GM23338 (cell line): ENCODE results near the gene HLA-DQB1. TPM values are rescaled to one million over a fixed set of nuclear protein-coding genes. Genes with fewer than 3 reads are reported as not detected.
A peak's percentile ranks its signal among the peaks of the same experiment; 100 is the strongest.

Experiments used
- ATAC-seq: fragments of 200-7000 bp; cut with Tn5 transposase; 3 replicates; pipeline ENCODE4 v1.9.1; 2020
- DNase-seq: peaks from one replicate; pipeline ENCODE4 v3.0.0-alpha.2; 2015; ENCODE audit warnings: low spot score
- H2AFZ ChIP-seq: fragments of 200-600 bp; sonication (generic); 2 replicates; pipeline ENCODE4 v1.8.0; 2016; ENCODE audit warnings: antibody characterized with exemption, mild to moderate bottlenecking, moderate library complexity
- H3F3A ChIP-seq: fragments of 200-600 bp; sonication (generic); replicated peaks from 2 replicates; pipeline ENCODE4 v1.8.0; 2017; ENCODE audit warnings: antibody characterized with exemption, mixed run types, low read depth
- H3K27ac ChIP-seq: fragments of 200-600 bp; sonication (generic); 2 replicates; pipeline ENCODE4 v1.6.1; 2016; ENCODE audit warnings: low read depth
- H3K27me3 ChIP-seq: fragments of 200-600 bp; sonication (generic); 2 replicates; pipeline ENCODE4 v1.8.0; 2016; ENCODE audit warnings: mild to moderate bottlenecking, mixed run types, moderate library complexity; ENCODE audit not compliant: insufficient read depth
- H3K36me3 ChIP-seq: fragments of 200-600 bp; sonication (generic); 2 replicates; pipeline ENCODE4 v1.8.0; 2016; ENCODE audit warnings: mild to moderate bottlenecking; ENCODE audit not compliant: insufficient read depth
- H3K4me1 ChIP-seq: fragments of 200-600 bp; sonication (generic); 2 replicates; pipeline ENCODE4 v1.8.0; 2016; ENCODE audit warnings: mild to moderate bottlenecking, moderate library complexity; ENCODE audit not compliant: insufficient read depth
- H3K4me2 ChIP-seq: fragments of 200-600 bp; sonication (generic); 2 replicates; pipeline ENCODE4 v1.7.1; 2017; ENCODE audit warnings: mixed run types
- H3K4me3 ChIP-seq: fragments of 200-600 bp; sonication (generic); 2 replicates; pipeline ENCODE4 v1.6.1; 2016; ENCODE audit warnings: mixed run types
- H3K79me2 ChIP-seq: fragments of 200-600 bp; sonication (generic); replicated peaks from 2 replicates; pipeline ENCODE4 v1.8.0; 2017; ENCODE audit warnings: mild to moderate bottlenecking; ENCODE audit not compliant: insufficient read depth
- H3K9me2 ChIP-seq: fragments of 200-600 bp; sonication (generic); 2 replicates; pipeline ENCODE4 v1.8.0; 2017; ENCODE audit not compliant: insufficient read depth
- H4K20me1 ChIP-seq: fragments of 200-600 bp; sonication (generic); replicated peaks from 2 replicates; pipeline ENCODE4 v1.8.0; 2017; ENCODE audit warnings: mild to moderate bottlenecking; ENCODE audit not compliant: insufficient read depth
- H3K27ac Mint-ChIP-seq: 2 replicates; pipeline ENCODE4 v1.8.0; 2020; ENCODE audit warnings: inconsistent platforms, mild to moderate bottlenecking, moderate library complexity, mixed read lengths
- H3K27me3 Mint-ChIP-seq: 3 replicates; pipeline ENCODE4 v1.8.0; 2022; ENCODE audit warnings: low read depth, mild to moderate bottlenecking, moderate library complexity, mixed read lengths, inconsistent platforms; ENCODE audit not compliant: insufficient read depth, poor library complexity
- H3K36me3 Mint-ChIP-seq: 3 replicates; pipeline ENCODE4 v1.8.0; 2021; ENCODE audit warnings: low read depth, mild to moderate bottlenecking, inconsistent platforms, moderate library complexity, mixed read lengths
- H3K4me1 Mint-ChIP-seq: 3 replicates; pipeline ENCODE4 v1.8.0; 2020; ENCODE audit warnings: mild to moderate bottlenecking, inconsistent platforms, mixed read lengths
- H3K4me3 Mint-ChIP-seq: 3 replicates; pipeline ENCODE4 v1.8.0; 2021; ENCODE audit warnings: moderate library complexity, mild to moderate bottlenecking, inconsistent platforms, mixed read lengths
- H3K9me3 Mint-ChIP-seq: 3 replicates; pipeline ENCODE4 v1.8.0; 2020; ENCODE audit warnings: moderate library complexity, mild to moderate bottlenecking, inconsistent platforms, mixed read lengths
- CREB1 ChIP-seq: fragments of 250-450 bp; sonication (Bioruptor Pico); IDR thresholded peaks from 2 replicates; pipeline ENCODE4 v1.5.0; 2020; ENCODE audit warnings: low read depth, mild to moderate bottlenecking, moderate library complexity
- ETS1 ChIP-seq: IDR thresholded peaks from 2 replicates; pipeline ENCODE4 v1.6.1; 2016; ENCODE audit warnings: antibody characterized with exemption
- EZH2 ChIP-seq: fragments of 200-600 bp; sonication (generic); IDR thresholded peaks from one replicate; pipeline ENCODE4 v1.8.0; 2017; ENCODE audit warnings: antibody characterized with exemption, mild to moderate bottlenecking, low read depth; ENCODE audit not compliant: unreplicated experiment
- EZH2phosphoT487 ChIP-seq: fragments of 200-600 bp; sonication (generic); IDR thresholded peaks from one replicate; pipeline ENCODE4 v1.8.1; 2018; ENCODE audit warnings: antibody characterized with exemption; ENCODE audit not compliant: unreplicated experiment
- JUNB ChIP-seq: IDR thresholded peaks from one replicate; pipeline ENCODE4 v1.6.1; 2016; ENCODE audit warnings: antibody characterized with exemption; ENCODE audit not compliant: unreplicated experiment
- POLR2AphosphoS5 ChIP-seq: IDR thresholded peaks from 2 replicates; pipeline ENCODE4 v1.6.1; 2016; ENCODE audit warnings: antibody characterized with exemption, low read depth
- STAT1 ChIP-seq: IDR thresholded peaks from one replicate; pipeline ENCODE4 v1.6.1; 2016; ENCODE audit warnings: antibody characterized with exemption; ENCODE audit not compliant: unreplicated experiment
- ZNF114 ChIP-seq: fragments of 250-450 bp; sonication (Bioruptor Pico); IDR thresholded peaks from 2 replicates; pipeline ENCODE4 v1.5.0; 2020; ENCODE audit warnings: mild to moderate bottlenecking, moderate library complexity
- long read RNA-seq: library from polyadenylated mRNA; unstranded; transcript quantifications from one replicate; pipeline ENCODE4 v2.0.0, GENCODE V29; 2020; ENCODE audit not compliant: unreplicated experiment
- polyA plus RNA-seq: library from polyadenylated mRNA; unstranded; fragments of >200 nt; fragmentation: Nextera tagmentation; extraction: Ambion mirVana; gene quantifications from 2 replicates; pipeline ENCODE4 v1.2.1, GENCODE V29; 2016
- total RNA-seq: library from RNA; depleted of rRNA; stranded (reverse); fragments of >200 nt; shearing (Covaris generic); gene quantifications from 2 replicates; pipeline ENCODE4 v1.2.3, GENCODE V29; 2014; rRNA removed
- TF ChIP-seq, protein P1 (sequence below): fragments of 250-450 bp; sonication (Bioruptor Pico); IDR thresholded peaks from 2 replicates; pipeline ENCODE4 v1.5.0; 2020; ENCODE audit warnings: mild to moderate bottlenecking, moderate library complexity

HLA-DQB1 gene
- total RNA-seq (4.6 and 5.7 TPM in 2 replicates), polyA plus RNA-seq (6.5 and 17.3 TPM in 2 replicates)
- long read RNA-seq, transcript HLA-DQB1-205 (5 exons, 1,642 nt), result major isoform, 7 of 9 reads
- long read RNA-seq, partial matches to known transcripts, result 0 of 9 reads
- long read RNA-seq, other reads (novel, unspliced or antisense), result 1 of 9 reads

DNA sequence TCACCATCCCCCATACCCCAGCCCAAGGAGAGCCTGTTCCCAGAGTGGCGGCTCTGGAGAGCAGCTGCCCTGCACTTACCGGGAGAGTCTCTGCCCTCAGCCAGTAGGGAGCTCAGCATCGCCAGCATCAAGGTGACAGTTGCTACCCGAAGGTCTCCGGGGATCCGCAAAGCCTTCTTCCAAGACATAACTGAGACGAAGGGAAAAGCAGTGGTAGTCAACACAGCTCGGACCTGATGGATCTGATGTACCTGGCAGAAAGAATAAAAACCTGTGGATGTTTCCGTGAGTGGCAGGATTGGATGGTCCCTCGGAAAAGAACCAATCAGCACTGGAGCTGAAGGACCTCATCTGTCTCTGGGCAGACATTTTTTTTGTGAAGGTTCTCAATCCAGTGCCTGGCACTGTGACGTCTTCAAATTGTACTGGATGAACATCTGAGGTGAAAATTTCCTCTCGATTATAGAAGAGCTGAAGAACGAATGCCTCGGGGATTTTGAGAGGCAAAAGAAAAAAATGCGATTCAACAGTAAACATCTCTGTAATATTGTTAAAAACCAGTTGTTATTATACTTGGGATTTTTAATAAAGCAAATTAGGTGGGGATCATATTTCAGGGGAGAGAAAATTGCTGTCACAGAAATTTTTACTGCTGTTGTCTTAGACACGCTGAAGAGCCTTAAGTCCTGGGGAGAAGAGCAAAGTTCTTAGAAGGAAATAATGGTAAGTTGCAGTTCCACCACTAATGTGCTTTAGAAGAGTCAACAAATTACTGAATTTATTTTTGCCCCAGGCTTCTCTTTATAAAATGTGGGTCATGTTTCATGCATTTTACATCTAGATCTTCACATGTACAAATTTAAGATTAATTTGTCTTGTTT, at the start of gene HLA-DQB1:
Gene HLA-DQB1 (minus strand): TSS at position 238 of the 881 bp plus-strand sequence. CDS start 50 bp downstream, at position 188.
- Histone ChIP-seq H3K4me2 (peak within 1 kb of the TSS; percentile 69), H2AFZ (no peak within 1 kb of the TSS), H3K27ac (no peak within 1 kb of the TSS), H3K9me2 (no peaks in the 10 kb centered on the region), H3K36me3 (no peaks in the 10 kb centered on the region), H3K27me3 (peaks cover 33% of the 10 kb centered on the region), H3F3A (no peaks in the 10 kb centered on the region), H4K20me1 (no peaks in the 10 kb centered on the region), H3K4me3 (peak within 1 kb of the TSS; percentile 48), H3K79me2 (no peaks in the 10 kb centered on the region), H3K4me1 (no peaks in the 10 kb centered on the region)
- peak; percentile 80 for DNase-seq
- Mint-ChIP-seq H3K27ac (no peak within 1 kb of the TSS), H3K4me3 (peak within 1 kb of the TSS; percentile 79), H3K9me3 (peaks cover 3% of the 10 kb centered on the region), H3K4me1 (peaks cover 39% of the 10 kb centered on the region), H3K27me3 (peaks cover 26% of the 10 kb centered on the region), H3K36me3 (peaks cover 23% of the 10 kb centered on the region; the same call in 2 of the 3 replicates)
- ATAC-seq, result peak; percentile 78
- TF ChIP-seq CREB1 (CRISPR knock-in tag), result peak; percentile 84
- TF ChIP-seq STAT1, result no peak
- peak; percentile 34 for TF ChIP-seq EZH2

GRCh38 chr6:32713241-32713640, 46.8 kb upstream of the HLA-DQB1 start:
- H3K27ac Mint-ChIP-seq, result no peak overlapping the region
- no peaks in the 10 kb centered on the region for H3K36me3 Mint-ChIP-seq
- H3K4me1 Mint-ChIP-seq, result no peaks in the 10 kb centered on the region
- no peak overlapping the region for H3K4me3 Mint-ChIP-seq
- Histone ChIP-seq H3K79me2 (no peaks in the 10 kb centered on the region), H3K4me1 (no peaks in the 10 kb centered on the region), H3K4me3 (no peak overlapping the region), H3K9me2 (no peaks in the 10 kb centered on the region), H2AFZ (no peak overlapping the region), H3K27ac (no peak overlapping the region), H3K27me3 (no peaks in the 10 kb centered on the region), H3K4me2 (no peak overlapping the region), H3F3A (no peaks in the 10 kb centered on the region), H4K20me1 (no peaks in the 10 kb centered on the region), H3K36me3 (no peaks in the 10 kb centered on the region)
- H3K27me3 Mint-ChIP-seq, result peaks cover 2% of the 10 kb centered on the region
- peaks cover 1% of the 10 kb centered on the region; the same call in 1 of the 3 replicates for H3K9me3 Mint-ChIP-seq
- ATAC-seq (no peak), DNase-seq (no peak)
- TF ChIP-seq, protein P1, sequence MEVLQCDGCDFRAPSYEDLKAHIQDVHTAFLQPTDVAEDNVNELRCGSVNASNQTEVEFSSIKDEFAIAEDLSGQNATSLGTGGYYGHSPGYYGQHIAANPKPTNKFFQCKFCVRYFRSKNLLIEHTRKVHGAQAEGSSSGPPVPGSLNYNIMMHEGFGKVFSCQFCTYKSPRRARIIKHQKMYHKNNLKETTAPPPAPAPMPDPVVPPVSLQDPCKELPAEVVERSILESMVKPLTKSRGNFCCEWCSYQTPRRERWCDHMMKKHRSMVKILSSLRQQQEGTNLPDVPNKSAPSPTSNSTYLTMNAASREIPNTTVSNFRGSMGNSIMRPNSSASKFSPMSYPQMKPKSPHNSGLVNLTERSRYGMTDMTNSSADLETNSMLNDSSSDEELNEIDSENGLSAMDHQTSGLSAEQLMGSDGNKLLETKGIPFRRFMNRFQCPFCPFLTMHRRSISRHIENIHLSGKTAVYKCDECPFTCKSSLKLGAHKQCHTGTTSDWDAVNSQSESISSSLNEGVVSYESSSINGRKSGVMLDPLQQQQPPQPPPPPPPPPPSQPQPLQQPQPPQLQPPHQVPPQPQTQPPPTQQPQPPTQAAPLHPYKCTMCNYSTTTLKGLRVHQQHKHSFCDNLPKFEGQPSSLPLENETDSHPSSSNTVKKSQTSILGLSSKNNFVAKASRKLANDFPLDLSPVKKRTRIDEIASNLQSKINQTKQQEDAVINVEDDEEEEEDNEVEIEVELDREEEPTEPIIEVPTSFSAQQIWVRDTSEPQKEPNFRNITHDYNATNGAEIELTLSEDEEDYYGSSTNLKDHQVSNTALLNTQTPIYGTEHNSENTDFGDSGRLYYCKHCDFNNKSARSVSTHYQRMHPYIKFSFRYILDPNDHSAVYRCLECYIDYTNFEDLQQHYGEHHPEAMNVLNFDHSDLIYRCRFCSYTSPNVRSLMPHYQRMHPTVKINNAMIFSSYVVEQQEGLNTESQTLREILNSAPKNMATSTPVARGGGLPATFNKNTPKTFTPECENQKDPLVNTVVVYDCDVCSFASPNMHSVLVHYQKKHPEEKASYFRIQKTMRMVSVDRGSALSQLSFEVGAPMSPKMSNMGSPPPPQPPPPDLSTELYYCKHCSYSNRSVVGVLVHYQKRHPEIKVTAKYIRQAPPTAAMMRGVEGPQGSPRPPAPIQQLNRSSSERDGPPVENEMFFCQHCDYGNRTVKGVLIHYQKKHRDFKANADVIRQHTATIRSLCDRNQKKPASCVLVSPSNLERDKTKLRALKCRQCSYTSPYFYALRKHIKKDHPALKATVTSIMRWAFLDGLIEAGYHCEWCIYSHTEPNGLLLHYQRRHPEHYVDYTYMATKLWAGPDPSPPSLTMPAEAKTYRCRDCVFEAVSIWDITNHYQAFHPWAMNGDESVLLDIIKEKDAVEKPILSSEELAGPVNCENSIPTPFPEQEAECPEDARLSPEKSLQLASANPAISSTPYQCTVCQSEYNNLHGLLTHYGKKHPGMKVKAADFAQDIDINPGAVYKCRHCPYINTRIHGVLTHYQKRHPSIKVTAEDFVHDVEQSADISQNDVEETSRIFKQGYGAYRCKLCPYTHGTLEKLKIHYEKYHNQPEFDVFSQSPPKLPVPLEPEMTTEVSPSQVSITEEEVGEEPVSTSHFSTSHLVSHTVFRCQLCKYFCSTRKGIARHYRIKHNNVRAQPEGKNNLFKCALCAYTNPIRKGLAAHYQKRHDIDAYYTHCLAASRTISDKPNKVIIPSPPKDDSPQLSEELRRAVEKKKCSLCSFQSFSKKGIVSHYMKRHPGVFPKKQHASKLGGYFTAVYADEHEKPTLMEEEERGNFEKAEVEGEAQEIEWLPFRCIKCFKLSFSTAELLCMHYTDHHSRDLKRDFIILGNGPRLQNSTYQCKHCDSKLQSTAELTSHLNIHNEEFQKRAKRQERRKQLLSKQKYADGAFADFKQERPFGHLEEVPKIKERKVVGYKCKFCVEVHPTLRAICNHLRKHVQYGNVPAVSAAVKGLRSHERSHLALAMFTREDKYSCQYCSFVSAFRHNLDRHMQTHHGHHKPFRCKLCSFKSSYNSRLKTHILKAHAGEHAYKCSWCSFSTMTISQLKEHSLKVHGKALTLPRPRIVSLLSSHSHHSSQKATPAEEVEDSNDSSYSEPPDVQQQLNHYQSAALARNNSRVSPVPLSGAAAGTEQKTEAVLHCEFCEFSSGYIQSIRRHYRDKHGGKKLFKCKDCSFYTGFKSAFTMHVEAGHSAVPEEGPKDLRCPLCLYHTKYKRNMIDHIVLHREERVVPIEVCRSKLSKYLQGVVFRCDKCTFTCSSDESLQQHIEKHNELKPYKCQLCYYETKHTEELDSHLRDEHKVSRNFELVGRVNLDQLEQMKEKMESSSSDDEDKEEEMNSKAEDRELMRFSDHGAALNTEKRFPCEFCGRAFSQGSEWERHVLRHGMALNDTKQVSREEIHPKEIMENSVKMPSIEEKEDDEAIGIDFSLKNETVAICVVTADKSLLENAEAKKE (CRISPR knock-in tag), result no peak
- TF ChIP-seq CREB1 (CRISPR knock-in tag) (no peak), JUNB (no peak), ETS1 (no peak), EZH2 (no peak), EZH2phosphoT487 (no peak), POLR2AphosphoS5 (no peak), ZNF114 (CRISPR knock-in tag) (no peak), STAT1 (no peak)
